BLaER1 treated with 17β-estradiol and CSF1 and Interleukin-3, amounts not matched to agents 10 nM and 100 nM (cell line): ENCODE results near the gene EXOSC5.

ENCODE experiments used
- H3K27ac ChIP-seq, 11 experiments: shearing (Covaris generic); formaldehyde crosslinking; 2 replicates each; pipeline ENCODE4 v1.8.1; 2022
- H3K27me3 ChIP-seq, 11 experiments: shearing (Covaris generic); formaldehyde crosslinking; 2 replicates each; pipeline ENCODE4 v1.8.1; 2022
- H3K36me3 ChIP-seq, 11 experiments: shearing (Covaris generic); formaldehyde crosslinking; 2 replicates each; pipeline ENCODE4 v1.8.1; 2022
- H3K4me1 ChIP-seq, 10 experiments: shearing (Covaris generic); formaldehyde crosslinking; 2 replicates each; pipeline ENCODE4 v1.8.1; 2022
- H3K4me2 ChIP-seq, 11 experiments: shearing (Covaris generic); formaldehyde crosslinking; 2 replicates each; pipeline ENCODE4 v1.8.1; 2022
- H3K4me3 ChIP-seq, 10 experiments: shearing (Covaris generic); formaldehyde crosslinking; 2 replicates each; pipeline ENCODE4 v1.8.1; 2022
- H3K9ac ChIP-seq, 11 experiments: shearing (Covaris generic); formaldehyde crosslinking; 2 replicates each; pipeline ENCODE4 v1.8.1; 2022
- H3K9me3 ChIP-seq, 11 experiments: shearing (Covaris generic); formaldehyde crosslinking; replicated peaks in 1 of 11; 2 replicates each; pipeline ENCODE4 v1.8.1; 2022
- H4K20me1 ChIP-seq, 11 experiments: shearing (Covaris generic); formaldehyde crosslinking; 2 replicates each; pipeline ENCODE4 v1.8.1; 2022
- Cebpa-rat ChIP-seq, 11 experiments: shearing (Covaris generic); IDR thresholded peaks; 2 replicates each; pipeline ENCODE4 v1.8.1; 2022

Gene EXOSC5

GRCh38 chr19:41397086-41398049, at the start of gene EXOSC5, which contains the start of gene BCKDHA:
Gene EXOSC5 (minus strand): TSS chr19:41397359. CDS start chr19:41397328, 31 bp downstream.
Gene BCKDHA (plus strand): TSS chr19:41397818. CDS start chr19:41397828, 10 bp downstream.
- Histone ChIP-seq H3K4me2 (peak within 1 kb of the TSS; percentile 80 to 98 (median 95)), H3K4me3 (peak within 1 kb of the TSS; percentile 74 to 95 (median 91)), H3K4me1 (peaks cover 43 to 73% (median 54%) of the 10 kb centered on the region in 10 experiments), H3K27ac (peak within 1 kb of the TSS; percentile 93 to 98 (median 96)), H3K9ac (peak within 1 kb of the TSS; percentile 86 to 97 (median 96)), H4K20me1 (peaks cover 0 to 33% (median 9%) of the 10 kb centered on the region in 11 experiments; a peak in 10 of 22 replicates), H3K9me3 (no peaks in the 10 kb centered on the region), H3K27me3 (no peaks in the 10 kb centered on the region), H3K36me3 (peaks cover 7 to 39% (median 21%) of the 10 kb centered on the region in 11 experiments; a peak in 18 of 22 replicates)
- TF ChIP-seq Cebpa-rat (IDR thresholded peaks at IDR 0.05): no peak

GRCh38 chr19:41445575-41445974, 48.4 kb upstream of the EXOSC5 start:
- Histone ChIP-seq H3K9me3 (no peaks in the 10 kb centered on the region), H3K36me3 (no peaks in the 10 kb centered on the region), H3K4me3 (no peak overlapping the region), H3K4me2 (no peak overlapping the region), H3K27ac (no peak overlapping the region), H3K9ac (no peak overlapping the region), H4K20me1 (no peaks in the 10 kb centered on the region), H3K27me3 (no peaks in the 10 kb centered on the region), H3K4me1 (peaks cover 7 to 27% (median 20%) of the 10 kb centered on the region in 10 experiments; a peak in 17 of 20 replicates)
- no peak for TF ChIP-seq Cebpa-rat (IDR thresholded peaks at IDR 0.05)

- no peaks in the 10 kb centered on the region for H3K36me3 ChIP-seq
- no peak for TF ChIP-seq Cebpa-rat (IDR thresholded peaks at IDR 0.05)
- peaks cover 14 to 33% (median 22%) of the 10 kb centered on the region in 10 experiments for H3K4me1 ChIP-seq
- no peaks in the 10 kb centered on the region for H3K27me3 ChIP-seq
- no peak overlapping the region for H3K4me3 ChIP-seq
- no peaks in the 10 kb centered on the region for H4K20me1 ChIP-seq
- H3K27ac ChIP-seq: peak overlapping the region in 3 of 11 experiments; percentile 41 to 55 (median 44); a peak in 3 of 22 replicates
- no peaks in the 10 kb centered on the region for H3K9me3 ChIP-seq
- H3K9ac ChIP-seq: no peak overlapping the region
- peak overlapping the region in 5 of 11 experiments; percentile 41 to 66 (median 55); a peak in 8 of 22 replicates for H3K4me2 ChIP-seq
Measured at GRCh38 chr19:41443813-41444455, 46.8 kb upstream of the EXOSC5 start.

DNA sequence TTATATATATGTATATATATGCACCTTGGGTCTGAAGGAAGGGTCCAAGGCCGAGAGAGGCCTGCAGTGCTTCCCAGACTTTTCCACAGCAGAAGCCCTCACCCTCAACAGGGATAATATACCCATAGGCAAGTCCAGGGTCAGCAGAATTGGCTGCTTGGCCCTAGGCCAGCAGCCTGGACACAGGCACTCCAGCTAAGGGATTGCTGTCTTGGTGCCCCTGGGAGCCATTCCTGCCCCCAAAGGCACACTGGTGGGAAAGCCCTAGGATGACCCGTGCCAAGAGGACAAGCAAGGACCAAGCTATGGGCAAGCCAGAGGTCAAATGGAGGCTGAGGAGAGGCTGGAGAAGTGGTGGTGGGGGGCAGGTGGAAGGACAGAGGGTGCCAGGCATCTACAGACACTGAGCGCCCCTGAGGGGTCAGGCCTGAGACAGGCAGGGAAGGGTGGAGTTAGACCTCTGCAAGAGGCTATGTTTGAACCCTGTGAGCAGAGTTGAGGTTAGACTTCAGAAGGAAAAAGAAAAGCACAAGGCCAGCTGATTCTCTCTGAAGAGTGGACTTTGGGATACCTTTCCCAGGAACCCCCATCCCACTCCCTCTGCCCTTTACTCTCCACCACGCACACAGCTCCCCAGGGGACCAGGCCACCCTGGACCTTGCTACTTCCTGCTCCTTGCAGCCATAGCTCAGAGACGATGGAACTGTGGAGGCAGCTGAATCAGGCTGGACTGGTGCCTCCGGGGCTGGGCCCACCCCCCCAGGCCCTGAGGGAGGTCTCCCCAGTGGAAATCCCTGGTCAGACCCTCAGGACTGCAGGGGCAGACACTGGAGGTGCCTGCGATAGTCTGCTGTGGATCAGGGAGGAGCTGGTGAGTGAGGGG, 45.6 kb upstream of the EXOSC5 start, which contains the start of gene ERICH4:
TSS of gene ERICH4 (plus strand) at position 684 of the 883 bp plus-strand sequence. CDS start at position 698, 14 bp downstream.
- Histone ChIP-seq H3K4me1 (peaks cover 22 to 41% (median 33%) of the 10 kb centered on the region in 10 experiments), H4K20me1 (no peaks in the 10 kb centered on the region), H3K27ac (peak within 1 kb of the TSS in 6 of 11 experiments; percentile 2 to 55 (median 42); a peak in 9 of 22 replicates), H3K9me3 (no peaks in the 10 kb centered on the region), H3K36me3 (peaks cover 5 to 7% (median 6%) of the 10 kb centered on the region in 11 experiments; a peak in 19 of 22 replicates), H3K4me2 (peak within 1 kb of the TSS in 7 of 11 experiments; percentile 28 to 66 (median 49); a peak in 14 of 22 replicates), H3K9ac (peak within 1 kb of the TSS in 2 of 11 experiments; percentile 33 to 47; a peak in 2 of 22 replicates), H3K4me3 (no peak within 1 kb of the TSS), H3K27me3 (no peaks in the 10 kb centered on the region)
- TF ChIP-seq Cebpa-rat (IDR thresholded peaks at IDR 0.05): no peak

GRCh38 chr19:41441321-41441945, 44.3 kb upstream of the EXOSC5 start:
- Histone ChIP-seq H3K4me3 (no peak overlapping the region), H4K20me1 (peaks cover 0 to 3% (median 0%) of the 10 kb centered on the region in 11 experiments; a peak in 1 of 22 replicates), H3K4me1 (peaks cover 22 to 42% (median 33%) of the 10 kb centered on the region in 10 experiments), H3K36me3 (peaks cover 10 to 19% (median 16%) of the 10 kb centered on the region in 11 experiments; a peak in 20 of 22 replicates), H3K9ac (no peak overlapping the region), H3K4me2 (no peak overlapping the region), H3K27me3 (no peaks in the 10 kb centered on the region), H3K9me3 (no peaks in the 10 kb centered on the region), H3K27ac (no peak overlapping the region)
- no peak for TF ChIP-seq Cebpa-rat (IDR thresholded peaks at IDR 0.05)

GRCh38 chr19:41439441-41440222, 42.5 kb upstream of the EXOSC5 start, which contains the start of gene DMAC2:
Gene DMAC2 (minus strand): TSS chr19:41439912. CDS start chr19:41439899, 13 bp downstream.
- no peaks in the 10 kb centered on the region for H3K9me3 ChIP-seq
- H3K9ac ChIP-seq: peak within 1 kb of the TSS; percentile 80 to 93 (median 89)
- H4K20me1 ChIP-seq: peaks cover 0 to 8% (median 0%) of the 10 kb centered on the region in 11 experiments; a peak in 2 of 22 replicates
- peaks cover 24 to 53% (median 42%) of the 10 kb centered on the region in 10 experiments for H3K4me1 ChIP-seq
- H3K36me3 ChIP-seq: peaks cover 17 to 34% (median 24%) of the 10 kb centered on the region in 11 experiments; a peak in 21 of 22 replicates
- peak in 7 of 11 experiments; percentile 32 to 68 (median 64); a peak in 7 of 22 replicates for TF ChIP-seq Cebpa-rat (IDR thresholded peaks at IDR 0.05)
- H3K4me3 ChIP-seq: peak within 1 kb of the TSS; percentile 61 to 83 (median 73)
- H3K4me2 ChIP-seq: peak within 1 kb of the TSS; percentile 75 to 94 (median 84)
- no peaks in the 10 kb centered on the region for H3K27me3 ChIP-seq
- peak within 1 kb of the TSS; percentile 70 to 96 (median 91) for H3K27ac ChIP-seq
